IPS DF 4.7 (cell line): ENCODE results near the gene HIF1A.
"Not testable (repeated sequence)": the region's sequence is repeated elsewhere in the genome, so short reads cannot be mapped to it uniquely, and the experiment has no call there.

Source experiments
- DNase-seq: peaks from one replicate; pipeline ENCODE4 v3.0.0-alpha.2; 2013; ENCODE audit warnings: low spot score; ENCODE audit errors: extremely low read depth

HIF1A gene

GRCh38 chr14:61707774-61708173 lies 12.5 kb downstream of the HIF1A start:
- DNase-seq = not testable (repeated sequence)

GRCh38 chr14:61708693-61709092 lies 13.4 kb downstream of the HIF1A start:
- not testable (repeated sequence) for DNase-seq

- no peak for DNase-seq
Measured at GRCh38 chr14:61710853-61711817, 15.8 kb downstream of the HIF1A start.

GRCh38 chr14:61712137-61712536 lies 16.8 kb downstream of the HIF1A start:
- no peak for DNase-seq

- no peak for DNase-seq
Measured at GRCh38 chr14:61713724-61714437, 18.6 kb downstream of the HIF1A start.

- no peak for DNase-seq
Measured at GRCh38 chr14:61716956-61717355, 21.6 kb downstream of the HIF1A start.

- no peak for DNase-seq
Measured at GRCh38 chr14:61718039-61718438, 22.7 kb downstream of the HIF1A start.

- DNase-seq = no peak
Measured at GRCh38 chr14:61719344-61720293, 24.3 kb downstream of the HIF1A start.

GRCh38 chr14:61720294-61720661 lies 25.0 kb downstream of the HIF1A start:
- no peak for DNase-seq

- no peak for DNase-seq
Measured at GRCh38 chr14:61720741-61721140, 25.4 kb downstream of the HIF1A start.

- no peak for DNase-seq
Measured at GRCh38 chr14:61724133-61724532, 28.8 kb downstream of the HIF1A start.

GRCh38 chr14:61726778-61727658 lies 31.7 kb downstream of the HIF1A start:
- DNase-seq = no peak

GRCh38 chr14:61730756-61731373 lies 35.6 kb downstream of the HIF1A start:
- DNase-seq = no peak

GRCh38 chr14:61733972-61734371 lies 38.7 kb downstream of the HIF1A start:
- no peak for DNase-seq

- DNase-seq = no peak
Measured at GRCh38 chr14:61736751-61737150, 41.4 kb downstream of the HIF1A start.

GRCh38 chr14:61737915-61738314 lies 42.6 kb downstream of the HIF1A start:
- DNase-seq = no peak

GRCh38 chr14:61739133-61739532 lies 43.8 kb downstream of the HIF1A start:
- no peak for DNase-seq

- DNase-seq = no peak
Measured at GRCh38 chr14:61742371-61742770, 47.1 kb downstream of the HIF1A start.

GRCh38 chr14:61744238-61744637 lies 48.9 kb downstream of the HIF1A start:
- no peak for DNase-seq

- DNase-seq = not testable (repeated sequence)
Measured at GRCh38 chr14:61746346-61746745, 51.0 kb downstream of the HIF1A start.
